Measurements from ENCODE around the gene TLL1.

Gene TLL1

GRCh38 chr4:165872461-165873297 is at the start of gene TLL1:
TSS of gene TLL1 (plus strand) at chr4:165873237. CDS start at chr4:165873905, 668 bp downstream.
- Histone ChIP-seq H3K9me3 (ENCODE audit: low read depth, low read length) (no peaks in the 10 kb centered on the region), H3K27ac (no peak within 1 kb of the TSS), H3K4me3 (peak within 1 kb of the TSS; percentile 87), H3K36me3 (ENCODE audit: insufficient read depth, low read length) (no peaks in the 10 kb centered on the region), H3K9ac (ENCODE audit: insufficient read length) (peak within 1 kb of the TSS; percentile 52)
- TF ChIP-seq FOXP2 (optimal IDR thresholded peaks at IDR 0.05; ENCODE audit: control extremely low read depth, extremely low read length, insufficient read depth) (no peak), POLR2AphosphoS5 (IDR thresholded peaks at IDR 0.05; ENCODE audit: borderline replicate concordance, low read depth, low read length) (no peak), EZH2 (IDR thresholded peaks at IDR 0.05) (no peak)
- no peak for DNase-seq (ENCODE audit: low read depth, low spot score)

- H3K27ac ChIP-seq: no peak overlapping the region
- no peaks in the 10 kb centered on the region for H3K9me3 ChIP-seq (ENCODE audit: low read depth, low read length)
- no peak for DNase-seq (ENCODE audit: low read depth, low spot score)
- H3K9ac ChIP-seq (ENCODE audit: insufficient read length): no peak overlapping the region
- TF ChIP-seq FOXP2 (optimal IDR thresholded peaks at IDR 0.05; ENCODE audit: control extremely low read depth, extremely low read length, insufficient read depth) (no peak), EZH2 (IDR thresholded peaks at IDR 0.05) (no peak), POLR2AphosphoS5 (IDR thresholded peaks at IDR 0.05; ENCODE audit: borderline replicate concordance, low read depth, low read length) (no peak)
- H3K36me3 ChIP-seq (ENCODE audit: insufficient read depth, low read length): no peaks in the 10 kb centered on the region
- H3K4me3 ChIP-seq: no peak overlapping the region
Observed at GRCh38 chr4:165826166-165826565, 46.9 kb upstream of the TLL1 start.

- H3K9me3 ChIP-seq (ENCODE audit: low read depth, low read length): no peaks in the 10 kb centered on the region
- H3K36me3 ChIP-seq (ENCODE audit: insufficient read depth, low read length): no peaks in the 10 kb centered on the region
- no peak overlapping the region for H3K9ac ChIP-seq (ENCODE audit: insufficient read length)
- no peak for DNase-seq (ENCODE audit: low read depth, low spot score)
- H3K4me3 ChIP-seq: no peak overlapping the region
- no peak overlapping the region for H3K27ac ChIP-seq
- no peak for TF ChIP-seq POLR2AphosphoS5 (IDR thresholded peaks at IDR 0.05; ENCODE audit: borderline replicate concordance, low read depth, low read length)
- TF ChIP-seq EZH2 (IDR thresholded peaks at IDR 0.05): no peak
- TF ChIP-seq FOXP2 (optimal IDR thresholded peaks at IDR 0.05; ENCODE audit: control extremely low read depth, extremely low read length, insufficient read depth): no peak
Observed at GRCh38 chr4:165827018-165827417, 46.0 kb upstream of the TLL1 start.

DNA sequence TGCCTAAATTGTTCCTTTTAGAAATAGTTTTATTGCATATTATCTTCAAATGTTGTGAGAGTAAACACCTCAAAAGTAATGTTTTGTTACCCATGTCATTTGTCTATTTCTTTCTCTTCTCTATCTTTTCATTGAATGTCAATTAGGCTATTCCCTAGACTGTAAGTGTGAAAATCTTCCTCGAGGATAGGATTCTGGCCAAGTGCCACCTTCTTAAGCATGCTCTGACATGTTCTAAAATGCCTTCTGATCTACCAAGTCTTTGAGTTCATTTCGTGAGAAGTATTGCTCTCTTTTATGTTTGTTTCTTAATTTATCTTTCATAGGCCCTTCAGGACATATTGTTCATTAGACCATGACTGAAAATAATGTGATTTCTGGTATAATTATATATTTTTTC is 44.1 kb upstream of the TLL1 start:
- no peak for DNase-seq (ENCODE audit: low read depth, low spot score)
- Histone ChIP-seq H3K4me3 (no peak overlapping the region), H3K9me3 (ENCODE audit: low read depth, low read length) (no peaks in the 10 kb centered on the region), H3K9ac (ENCODE audit: insufficient read length) (no peak overlapping the region), H3K27ac (no peak overlapping the region), H3K36me3 (ENCODE audit: insufficient read depth, low read length) (no peaks in the 10 kb centered on the region)
- TF ChIP-seq POLR2AphosphoS5 (IDR thresholded peaks at IDR 0.05; ENCODE audit: borderline replicate concordance, low read depth, low read length) (no peak), FOXP2 (optimal IDR thresholded peaks at IDR 0.05; ENCODE audit: control extremely low read depth, extremely low read length, insufficient read depth) (no peak), EZH2 (IDR thresholded peaks at IDR 0.05) (no peak)

GRCh38 chr4:165834116-165834515 is 38.9 kb upstream of the TLL1 start:
- Histone ChIP-seq H3K9me3 (ENCODE audit: low read depth, low read length) (no peaks in the 10 kb centered on the region), H3K4me3 (no peak overlapping the region), H3K36me3 (ENCODE audit: insufficient read depth, low read length) (no peaks in the 10 kb centered on the region), H3K9ac (ENCODE audit: insufficient read length) (no peak overlapping the region), H3K27ac (no peak overlapping the region)
- TF ChIP-seq EZH2 (IDR thresholded peaks at IDR 0.05): no peak
- TF ChIP-seq FOXP2 (optimal IDR thresholded peaks at IDR 0.05; ENCODE audit: control extremely low read depth, extremely low read length, insufficient read depth): no peak
- TF ChIP-seq POLR2AphosphoS5 (IDR thresholded peaks at IDR 0.05; ENCODE audit: borderline replicate concordance, low read depth, low read length): no peak
- DNase-seq (ENCODE audit: low read depth, low spot score): no peak

- no peak overlapping the region for H3K27ac ChIP-seq
- H3K9me3 ChIP-seq (ENCODE audit: low read depth, low read length): no peaks in the 10 kb centered on the region
- H3K4me3 ChIP-seq: no peak overlapping the region
- no peak overlapping the region for H3K9ac ChIP-seq (ENCODE audit: insufficient read length)
- no peaks in the 10 kb centered on the region for H3K36me3 ChIP-seq (ENCODE audit: insufficient read depth, low read length)
- TF ChIP-seq FOXP2 (optimal IDR thresholded peaks at IDR 0.05; ENCODE audit: control extremely low read depth, extremely low read length, insufficient read depth) (no peak), POLR2AphosphoS5 (IDR thresholded peaks at IDR 0.05; ENCODE audit: borderline replicate concordance, low read depth, low read length) (no peak)
- no peak for DNase-seq (ENCODE audit: low read depth, low spot score)
Observed at GRCh38 chr4:165838575-165838974, 34.5 kb upstream of the TLL1 start.

DNA sequence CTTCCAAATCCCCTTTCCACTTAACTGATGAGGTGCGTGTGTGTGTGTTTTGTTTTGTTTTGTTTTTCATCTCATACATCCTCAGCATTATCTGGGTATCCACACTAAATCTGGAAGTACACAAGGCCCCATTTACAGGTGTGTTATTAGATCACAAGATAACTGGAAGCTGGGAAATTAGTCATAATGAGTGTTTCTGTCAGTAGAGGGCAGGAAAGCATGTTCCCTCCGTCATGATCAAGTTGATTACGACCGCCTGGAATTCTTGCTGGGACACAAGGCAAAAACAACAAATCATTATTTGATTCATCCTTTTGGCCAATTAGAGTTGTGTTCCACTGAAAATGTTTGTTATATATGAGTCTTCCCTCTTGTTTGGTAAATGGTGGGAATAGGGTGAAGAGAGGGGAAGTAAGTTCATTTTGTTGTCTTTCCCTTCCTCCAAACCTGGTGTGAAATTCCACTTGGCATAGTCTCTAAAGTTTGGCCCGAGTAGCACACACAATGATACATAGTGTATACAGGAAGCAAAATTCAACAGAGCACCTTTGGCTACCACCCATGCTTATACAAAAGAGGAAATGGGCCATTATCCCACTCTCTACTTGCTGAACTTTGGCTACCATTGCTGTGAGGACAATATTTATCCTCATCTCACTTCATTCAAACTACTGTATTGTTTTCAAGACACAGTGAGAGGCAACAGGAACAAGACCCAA is 33.3 kb upstream of the TLL1 start:
- no peaks in the 10 kb centered on the region for H3K36me3 ChIP-seq (ENCODE audit: insufficient read depth, low read length)
- no peak overlapping the region for H3K27ac ChIP-seq
- H3K4me3 ChIP-seq: no peak overlapping the region
- no peaks in the 10 kb centered on the region for H3K9me3 ChIP-seq (ENCODE audit: low read depth, low read length)
- no peak overlapping the region for H3K9ac ChIP-seq (ENCODE audit: insufficient read length)
- no peak for TF ChIP-seq EZH2 (IDR thresholded peaks at IDR 0.05)
- no peak for TF ChIP-seq POLR2AphosphoS5 (IDR thresholded peaks at IDR 0.05; ENCODE audit: borderline replicate concordance, low read depth, low read length)
- no peak for TF ChIP-seq FOXP2 (optimal IDR thresholded peaks at IDR 0.05; ENCODE audit: control extremely low read depth, extremely low read length, insufficient read depth)
- DNase-seq (ENCODE audit: low read depth, low spot score): no peak

- Histone ChIP-seq H3K4me3 (no peak overlapping the region), H3K36me3 (ENCODE audit: insufficient read depth, low read length) (no peaks in the 10 kb centered on the region), H3K27ac (no peak overlapping the region), H3K9ac (ENCODE audit: insufficient read length) (no peak overlapping the region), H3K9me3 (ENCODE audit: low read depth, low read length) (no peaks in the 10 kb centered on the region)
- TF ChIP-seq FOXP2 (optimal IDR thresholded peaks at IDR 0.05; ENCODE audit: control extremely low read depth, extremely low read length, insufficient read depth): no peak
- TF ChIP-seq EZH2 (IDR thresholded peaks at IDR 0.05): no peak
- TF ChIP-seq POLR2AphosphoS5 (IDR thresholded peaks at IDR 0.05; ENCODE audit: borderline replicate concordance, low read depth, low read length): no peak
- no peak for DNase-seq (ENCODE audit: low read depth, low spot score)
Observed at GRCh38 chr4:165842684-165843083, 30.4 kb upstream of the TLL1 start.
